Osteocyte (in vitro differentiated cells): ENCODE results near the gene LOC128125822.

Experiments
- DNase-seq: peaks from one replicate; pipeline ENCODE4 v3.0.0; 2021; ENCODE audit warnings: mixed read lengths; ENCODE audit not compliant: unreplicated experiment; ENCODE audit errors: extremely low spot score
- H3K27ac Mint-ChIP-seq: one replicate; pipeline ENCODE4 v1.8.0; 2021; ENCODE audit warnings: mild to moderate bottlenecking, mixed read lengths; ENCODE audit not compliant: unreplicated experiment
- H3K27me3 Mint-ChIP-seq: one replicate; pipeline ENCODE4 v1.8.0; 2021; ENCODE audit warnings: mixed read lengths; ENCODE audit not compliant: unreplicated experiment
- H3K36me3 Mint-ChIP-seq: one replicate; pipeline ENCODE4 v1.8.0; 2021; ENCODE audit warnings: mixed read lengths; ENCODE audit not compliant: unreplicated experiment
- H3K4me1 Mint-ChIP-seq: one replicate; pipeline ENCODE4 v1.8.0; 2021; ENCODE audit warnings: mixed read lengths; ENCODE audit not compliant: unreplicated experiment
- H3K4me3 Mint-ChIP-seq: one replicate; pipeline ENCODE4 v1.8.0; 2021; ENCODE audit warnings: mild to moderate bottlenecking, moderate library complexity, mixed read lengths; ENCODE audit not compliant: unreplicated experiment
- H3K9me3 Mint-ChIP-seq: one replicate; pipeline ENCODE4 v1.8.0; 2021; ENCODE audit warnings: mixed read lengths; ENCODE audit not compliant: unreplicated experiment
- CTCF ChIP-seq: fragments of 200-600 bp; sonication (generic); IDR thresholded peaks from 2 replicates; pipeline ENCODE4 v1.5.0; 2021; ENCODE audit warnings: antibody characterized with exemption, mild to moderate bottlenecking, moderate library complexity

Gene LOC128125822

GRCh38 chr6:63561288-63561687 lies 11.0 kb upstream of the LOC128125822 start:
- no peaks in the 10 kb centered on the region for H3K9me3 Mint-ChIP-seq
- no peaks in the 10 kb centered on the region for H3K36me3 Mint-ChIP-seq
- no peak overlapping the region for H3K4me3 Mint-ChIP-seq
- H3K4me1 Mint-ChIP-seq: peaks cover 20% of the 10 kb centered on the region
- TF ChIP-seq CTCF: no peak
- no peak overlapping the region for H3K27ac Mint-ChIP-seq
- peaks cover 7% of the 10 kb centered on the region for H3K27me3 Mint-ChIP-seq
- no peak for DNase-seq

- peaks cover 2% of the 10 kb centered on the region for H3K27me3 Mint-ChIP-seq
These were observed 9.0 kb upstream of the LOC128125822 start for GRCh38 chr6:63563235-63563634.

GRCh38 chr6:63565058-63565726 lies 7.1 kb upstream of the LOC128125822 start:
- no peak for DNase-seq
- Mint-ChIP-seq H3K36me3 (no peaks in the 10 kb centered on the region), H3K27ac (no peak overlapping the region), H3K27me3 (no peaks in the 10 kb centered on the region), H3K4me3 (no peak overlapping the region), H3K4me1 (peaks cover 28% of the 10 kb centered on the region), H3K9me3 (no peaks in the 10 kb centered on the region)
- TF ChIP-seq CTCF: no peak

More at GRCh38 chr6:63563235-63563634, 9.0 kb upstream of the LOC128125822 start:
- Mint-ChIP-seq H3K27ac (no peak overlapping the region), H3K9me3 (no peaks in the 10 kb centered on the region), H3K36me3 (no peaks in the 10 kb centered on the region), H3K4me3 (no peak overlapping the region), H3K4me1 (peaks cover 28% of the 10 kb centered on the region)
- no peak for TF ChIP-seq CTCF
- DNase-seq: no peak

GRCh38 chr6:63565727-63566596 lies 6.3 kb upstream of the LOC128125822 start:
- TF ChIP-seq CTCF: no peak
- Mint-ChIP-seq H3K27me3 (no peaks in the 10 kb centered on the region), H3K9me3 (no peaks in the 10 kb centered on the region), H3K4me3 (peak overlapping the region; percentile 35), H3K36me3 (no peaks in the 10 kb centered on the region), H3K27ac (peak overlapping the region; percentile 64), H3K4me1 (peaks cover 24% of the 10 kb centered on the region)
- no peak for DNase-seq

- no peak for TF ChIP-seq CTCF
- Mint-ChIP-seq H3K27ac (no peak overlapping the region), H3K4me3 (no peak overlapping the region), H3K4me1 (peaks cover 28% of the 10 kb centered on the region), H3K9me3 (no peaks in the 10 kb centered on the region), H3K27me3 (no peaks in the 10 kb centered on the region), H3K36me3 (no peaks in the 10 kb centered on the region)
- no peak for DNase-seq
These were observed 4.3 kb upstream of the LOC128125822 start for GRCh38 chr6:63567966-63568365.
